Stimulated activated CD4-positive, alpha-beta T cell treated with anti-CD3 and anti-CD28 coated beads, Interleukin-15, amount 100 ng/mL, for 48 hours (primary cell): ENCODE measurements around the gene ADIPOR1.

Experiments used
- DNase-seq, 2 donors: peaks; one replicate each; pipeline ENCODE4 v3.0.0-alpha.2; 2020; ENCODE audit warnings: low read depth in 2 of 2

Gene ADIPOR1

GRCh38 chr1:202968895-202969295 lies 10.8 kb upstream of the ADIPOR1 start:
- peak; percentile 15 to 20 for DNase-seq

DNA sequence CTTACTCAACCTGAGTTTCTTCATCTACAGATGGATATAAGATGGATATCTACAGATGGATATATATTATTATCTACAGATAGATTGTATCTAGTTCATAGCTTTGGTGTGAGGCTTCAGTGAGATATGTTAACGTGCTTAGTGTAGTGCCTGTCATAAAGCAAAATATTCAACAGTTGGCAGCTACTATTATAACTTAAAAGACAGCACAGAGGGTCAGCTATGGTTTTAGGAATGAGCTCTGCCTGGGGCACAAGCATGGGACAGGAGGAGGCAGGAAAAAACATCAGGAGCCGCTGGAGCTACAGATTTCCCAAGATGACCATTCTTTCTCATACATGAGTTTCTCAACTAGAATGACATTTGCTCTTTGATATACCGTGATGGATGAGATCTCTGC lies 10.2 kb upstream of the ADIPOR1 start:
- no peak for DNase-seq

- DNase-seq = no peak
These were observed 9.7 kb upstream of the ADIPOR1 start for GRCh38 chr1:202967684-202968281.

DNA sequence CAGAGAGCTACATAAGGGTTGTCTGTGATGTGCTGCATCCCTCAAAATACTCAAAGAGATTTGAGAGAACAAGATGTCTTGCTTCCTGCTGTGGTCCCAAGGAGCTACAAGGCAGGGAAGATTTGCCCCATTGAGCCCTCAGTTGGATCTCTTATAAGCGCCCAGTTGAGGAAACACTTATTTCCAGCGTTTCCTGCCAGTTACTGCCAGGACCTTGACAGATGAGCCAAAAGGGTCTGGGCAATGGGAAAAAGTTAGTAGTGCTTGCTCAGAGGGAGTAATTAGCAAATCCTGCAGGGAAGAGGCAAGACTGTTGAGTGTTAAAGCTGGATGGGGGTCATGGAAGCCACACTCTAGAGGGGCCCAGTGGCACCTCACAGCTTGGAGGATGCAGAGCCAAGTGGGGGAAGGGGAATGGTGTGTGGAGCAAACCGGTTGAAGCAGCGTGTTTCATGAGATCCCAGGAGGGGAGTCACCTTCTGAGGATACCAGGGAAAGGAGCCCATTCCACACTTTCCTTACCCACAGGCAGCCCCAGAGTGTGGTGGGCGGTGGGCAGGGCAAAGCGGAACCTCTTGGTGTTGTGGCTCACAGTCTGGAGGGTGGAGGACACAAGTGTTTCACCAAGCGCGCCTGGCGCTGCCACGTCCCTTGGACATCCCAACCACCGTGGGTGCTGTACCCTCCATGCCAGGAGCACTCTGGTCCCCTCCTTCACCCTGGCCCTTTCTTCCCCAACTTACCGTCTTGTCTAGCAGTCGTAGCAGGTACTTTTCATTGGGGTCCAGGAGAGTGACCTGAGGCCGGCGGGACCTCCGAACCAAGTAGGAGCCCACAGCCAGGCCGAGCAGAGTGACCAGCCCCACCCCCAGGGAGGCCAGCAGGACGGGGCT lies 8.1 kb upstream of the ADIPOR1 start:
- DNase-seq = no peak

GRCh38 chr1:202965422-202965821 lies 7.3 kb upstream of the ADIPOR1 start:
- no peak for DNase-seq

- DNase-seq = no peak
These were observed 6.8 kb upstream of the ADIPOR1 start for GRCh38 chr1:202964791-202965410.

DNA sequence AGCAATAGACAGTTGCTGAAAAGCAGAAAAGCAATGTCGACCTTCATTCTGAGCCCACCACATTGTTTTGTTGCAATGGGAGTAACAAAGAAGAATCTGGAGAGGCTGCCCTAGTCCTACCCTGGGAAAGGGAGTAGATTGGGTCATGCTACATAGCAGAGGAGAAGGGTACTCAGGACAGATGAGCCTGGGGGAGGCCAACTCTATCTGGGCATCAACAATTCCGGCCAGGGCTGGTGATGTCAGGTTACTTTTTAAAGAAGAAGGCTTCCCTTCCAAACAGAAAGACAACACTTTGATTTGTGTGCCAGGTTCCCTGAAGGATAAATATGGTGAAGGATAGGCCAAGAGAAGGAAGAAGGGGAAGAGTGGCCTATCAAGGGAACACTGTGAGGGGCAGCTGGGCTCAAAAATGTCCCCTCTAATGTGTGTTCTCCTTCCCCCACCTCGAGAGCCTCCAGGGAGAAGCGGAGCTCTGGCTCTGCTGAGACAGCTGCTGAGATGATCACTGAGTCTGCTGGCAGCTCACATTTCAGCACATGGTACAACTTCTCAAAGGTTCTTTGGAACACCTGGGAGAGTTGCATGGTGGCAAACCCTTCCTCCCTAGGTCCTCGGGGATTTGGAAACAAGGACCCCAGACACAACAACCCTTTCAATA lies 3.2 kb upstream of the ADIPOR1 start:
- no peak for DNase-seq

DNA sequence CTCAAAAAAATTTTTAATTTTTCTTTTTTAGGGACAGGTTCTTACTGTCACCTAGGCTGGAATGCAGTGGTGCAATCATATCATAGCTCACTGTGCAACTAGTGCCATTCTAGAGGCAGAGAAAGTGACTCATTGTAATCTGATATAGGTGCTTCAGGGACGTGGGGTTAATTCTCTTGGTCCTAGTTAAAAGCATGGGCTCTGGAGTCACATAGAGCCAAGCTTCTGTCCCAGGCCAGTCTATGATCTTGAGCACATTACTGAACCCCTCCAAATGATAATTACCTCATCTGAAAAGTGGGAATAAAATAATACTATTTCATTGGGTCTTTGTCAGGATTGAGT lies 1.1 kb upstream of the ADIPOR1 start:
- no peak for DNase-seq

DNA sequence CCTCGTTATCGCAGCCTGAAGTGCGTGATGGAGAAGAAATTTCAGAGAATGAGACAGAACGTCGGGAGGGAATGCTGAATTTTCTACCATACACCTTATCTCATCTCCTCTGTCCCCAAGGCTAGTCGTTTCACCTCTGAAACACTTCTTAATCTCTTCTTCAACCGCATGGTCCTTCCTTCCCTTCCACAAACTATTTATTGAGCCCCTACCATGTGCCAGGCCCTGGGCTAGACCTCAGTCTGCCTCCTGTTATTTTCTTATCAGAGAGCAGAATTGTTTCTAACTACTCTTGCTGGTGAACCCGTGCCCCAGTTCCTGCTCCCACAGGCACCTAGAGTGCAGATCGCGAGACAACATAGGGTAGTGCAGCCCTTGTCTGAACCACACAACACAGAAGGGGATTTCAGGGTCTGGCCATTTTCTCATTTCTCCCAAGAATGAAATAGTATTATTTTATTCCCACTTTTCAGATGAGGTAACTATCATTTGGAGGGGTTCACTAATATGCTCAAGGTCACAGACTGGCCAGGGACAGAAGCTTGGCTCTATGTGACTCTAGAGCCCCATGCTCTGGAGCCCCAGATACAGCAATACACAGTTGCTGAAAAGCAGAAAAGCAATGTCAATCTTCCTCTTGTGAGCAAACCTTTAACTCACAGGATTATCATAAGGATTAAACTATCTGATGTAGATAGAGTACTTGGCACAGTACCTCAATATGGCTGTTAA lies 598 bp upstream of the ADIPOR1 start:
- no peak for DNase-seq

DNA sequence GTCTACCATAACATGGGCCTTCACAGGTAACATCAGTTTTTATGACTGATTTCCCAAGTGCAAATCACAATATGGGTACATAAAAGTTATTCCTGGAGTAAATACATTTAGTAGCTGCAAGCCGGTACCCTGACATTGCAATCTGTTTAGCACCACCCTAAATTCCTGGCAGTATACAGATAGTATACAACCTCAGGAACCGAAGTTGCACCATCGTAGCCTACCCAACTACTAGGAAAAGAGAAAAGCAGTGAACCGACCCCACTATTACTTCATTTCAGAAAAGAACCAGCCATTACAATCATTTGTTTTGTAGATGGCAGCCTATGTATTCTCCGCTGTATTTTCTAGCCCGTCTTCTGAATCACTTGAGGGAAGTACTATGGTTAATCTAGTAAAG lies 1.1 kb downstream of the ADIPOR1 start:
- no peak for DNase-seq

- no peak for DNase-seq
These were observed 3.9 kb downstream of the ADIPOR1 start for GRCh38 chr1:202954057-202954745.

GRCh38 chr1:202953392-202953791 lies 4.7 kb downstream of the ADIPOR1 start:
- DNase-seq = no peak

DNA sequence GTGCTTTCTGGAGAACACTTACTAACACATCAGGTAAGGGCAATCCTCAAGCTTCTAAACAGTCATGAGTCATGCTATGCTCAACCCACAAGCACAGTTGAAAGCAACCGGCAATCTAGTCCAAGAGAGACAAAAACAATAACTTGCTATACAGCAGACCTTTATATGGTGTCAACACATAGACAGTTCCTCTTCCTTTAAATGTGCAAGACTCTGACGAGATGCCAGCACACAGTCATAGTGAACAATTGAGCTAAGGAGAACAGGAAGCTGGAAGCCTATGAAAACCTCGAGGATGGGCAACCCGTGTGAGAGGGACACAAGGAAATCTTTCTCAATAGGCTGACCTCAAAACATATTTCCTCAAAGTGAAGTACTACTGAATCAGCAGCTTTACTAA lies 5.3 kb downstream of the ADIPOR1 start:
- no peak for DNase-seq

- no peak for DNase-seq
These were observed 6.0 kb downstream of the ADIPOR1 start for GRCh38 chr1:202952099-202952498.

DNA sequence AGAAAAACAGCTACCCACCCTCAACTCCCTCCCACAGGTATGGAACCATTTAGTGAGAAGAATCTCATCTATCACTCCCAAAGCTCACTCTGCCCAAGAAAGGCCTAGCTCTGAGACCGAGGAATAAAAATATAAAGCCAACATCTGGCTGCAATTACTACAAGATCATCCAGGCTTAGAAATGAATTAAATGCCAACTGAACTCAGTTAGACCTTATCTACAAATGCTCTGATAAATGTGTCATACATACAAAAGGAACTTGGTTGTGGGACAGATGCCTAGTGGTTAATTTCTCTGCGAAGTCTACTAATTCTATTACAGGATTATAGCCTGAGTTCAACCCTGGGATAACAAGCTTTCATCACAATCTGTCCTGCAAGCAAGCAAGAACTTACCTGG lies 6.7 kb downstream of the ADIPOR1 start:
- DNase-seq = no peak

- DNase-seq = no peak
These were observed 12.6 kb downstream of the ADIPOR1 start for GRCh38 chr1:202945483-202945882.

GRCh38 chr1:202944438-202944921 lies 13.6 kb downstream of the ADIPOR1 start:
- no peak for DNase-seq

DNA sequence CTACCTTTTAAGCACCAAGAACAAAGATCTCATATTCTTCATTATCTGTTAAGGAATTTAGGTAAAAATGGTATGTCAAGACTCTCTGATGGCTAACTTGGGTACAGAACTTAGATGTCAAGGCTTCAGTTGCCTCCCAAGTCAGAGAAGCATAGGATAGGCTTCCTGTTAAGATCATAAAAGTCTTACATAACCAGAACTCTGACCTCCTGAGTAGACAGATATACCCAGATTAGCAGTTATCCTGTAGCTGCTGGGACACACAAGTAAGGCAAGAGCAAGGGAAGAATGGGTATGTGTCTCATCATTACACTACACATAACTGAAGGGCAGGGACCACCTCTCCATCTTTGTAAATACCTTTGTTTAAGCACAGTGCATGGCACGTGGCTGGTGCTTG lies 15.7 kb downstream of the ADIPOR1 start:
- no peak for DNase-seq

DNA sequence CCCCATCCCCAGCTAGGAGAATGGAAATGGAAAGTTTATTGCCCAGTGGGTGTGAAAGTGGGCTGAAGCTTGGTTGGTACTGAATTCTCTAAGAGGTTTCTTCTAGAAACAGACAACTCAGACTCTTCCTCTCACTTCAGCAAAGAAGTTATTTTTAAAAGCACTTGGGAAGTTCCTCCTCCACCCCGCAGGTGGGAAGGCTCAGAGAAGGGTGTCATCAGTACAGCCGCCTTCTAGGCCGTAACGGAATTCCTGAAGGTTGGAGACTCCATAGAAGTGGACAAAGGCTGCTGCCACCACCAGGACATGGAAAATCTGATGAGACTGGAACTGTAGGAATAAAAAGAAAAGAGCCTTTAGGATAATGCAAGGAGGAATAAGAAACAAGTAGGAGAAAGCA lies 16.7 kb downstream of the ADIPOR1 start:
- no peak for DNase-seq

GRCh38 chr1:202940561-202940960 lies 17.6 kb downstream of the ADIPOR1 start:
- no peak for DNase-seq

DNA sequence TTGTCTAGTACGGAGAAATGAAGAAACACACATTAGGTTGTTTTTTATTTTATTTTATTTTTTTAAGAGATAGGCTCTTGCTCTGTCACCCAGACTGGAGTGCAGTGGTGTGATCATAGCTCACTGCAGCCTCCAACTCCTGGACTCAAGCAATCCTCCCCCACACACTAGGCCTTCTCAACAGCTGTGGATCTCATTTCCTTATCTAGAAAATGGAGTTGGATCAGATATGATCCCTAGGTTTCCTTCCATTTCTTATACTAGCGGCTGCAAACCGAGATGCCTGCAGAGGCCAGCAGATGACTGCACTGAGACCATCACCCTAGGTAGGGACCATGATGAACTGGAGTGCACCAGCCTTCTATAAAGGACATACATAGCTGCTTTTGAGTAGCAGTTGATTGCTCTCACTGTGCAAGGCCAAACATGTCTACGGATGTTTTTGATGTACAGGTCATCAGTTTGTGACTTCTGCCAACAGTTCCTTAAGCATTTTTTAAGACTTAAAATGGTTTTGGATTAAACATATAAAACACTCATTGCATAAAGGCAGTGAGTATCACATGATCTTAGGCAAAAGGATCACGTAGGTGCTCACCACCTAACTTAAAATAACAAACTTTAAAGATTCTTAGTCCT lies 19.7 kb downstream of the ADIPOR1 start:
- no peak for DNase-seq
